A673 (cell line): ENCODE measurements around the gene BGN. TPM values are rescaled to one million over a fixed set of nuclear protein-coding genes. Genes with fewer than 3 reads are reported as not detected.

Source experiments
- BruUV-seq: library from RNA; stranded (reverse); fragments of 400-500 nt; replicated peaks from 2 replicates; lab custom pipeline; 2021; lab: Mats Ljungman, UMichigan
- CTCF ChIA-PET: fragments of 300-600 bp; sonication (Branson Sonifier 250); formaldehyde crosslinking; loops from one replicate; lab custom pipeline; 2022; ENCODE audit warnings: antibody characterized with exemption; lab: Charles Lee
- POLR2A ChIA-PET: fragments of 300-600 bp; sonication (Branson Sonifier 250); formaldehyde crosslinking; loops from one replicate; lab custom pipeline; 2022; ENCODE audit warnings: antibody characterized with exemption; ENCODE audit not compliant: low non-redundant PET; lab: Charles Lee
- DNase-seq: peaks from one replicate; pipeline ENCODE4 v3.0.0-alpha.2; 2015; ENCODE audit warnings: low spot score
- H3K27ac ChIP-seq: fragments of 200-600 bp; sonication (generic); 2 replicates; pipeline ENCODE4 v1.5.1; 2016; ENCODE audit warnings: mixed run types, low read depth, mild to moderate bottlenecking, mixed read lengths, antibody characterized with exemption, low read length; ENCODE audit not compliant: poor library complexity, severe bottlenecking
- H3K27me3 ChIP-seq: fragments of 200-600 bp; sonication (generic); replicated peaks from 2 replicates; pipeline ENCODE4 v1.6.1; 2017; ENCODE audit warnings: mixed run types, low read depth, mild to moderate bottlenecking, mixed read lengths, antibody characterized with exemption, low read length; ENCODE audit not compliant: insufficient read depth, poor library complexity
- H3K36me3 ChIP-seq: fragments of 200-600 bp; sonication (generic); 2 replicates; pipeline ENCODE4 v1.6.1; 2016; ENCODE audit warnings: mixed run types, mild to moderate bottlenecking, mixed read lengths, antibody characterized with exemption, low read length; ENCODE audit not compliant: insufficient read depth, poor library complexity, severe bottlenecking
- H3K4me1 ChIP-seq: fragments of 200-600 bp; sonication (generic); 2 replicates; pipeline ENCODE4 v1.6.1; 2017; ENCODE audit warnings: mixed run types, mild to moderate bottlenecking, mixed read lengths, antibody characterized with exemption, low read length; ENCODE audit not compliant: insufficient read depth, poor library complexity, severe bottlenecking
- H3K4me3 ChIP-seq: fragments of 200-600 bp; sonication (generic); 2 replicates; pipeline ENCODE4 v1.5.1; 2016; ENCODE audit warnings: low read depth, mixed run types, mild to moderate bottlenecking, mixed read lengths, low read length; ENCODE audit not compliant: poor library complexity, severe bottlenecking
- H3K9me3 ChIP-seq: fragments of 200-600 bp; sonication (generic); 2 replicates; pipeline ENCODE4 v1.6.1; 2016; ENCODE audit warnings: mixed run types, low read depth, mild to moderate bottlenecking, mixed read lengths, antibody characterized with exemption, low read length; ENCODE audit not compliant: poor library complexity, severe bottlenecking
- CTCF ChIP-seq: fragments of 300-800, 200-600 bp; sonication (generic); conservative IDR thresholded peaks from 2 replicates; pipeline ENCODE4 v1.5.1; 2017; ENCODE audit warnings: low read depth, mild to moderate bottlenecking, antibody characterized with exemption, low read length, moderate library complexity, mixed read lengths
- EZH2 ChIP-seq: fragments of 200-600 bp; sonication (generic); IDR thresholded peaks from 2 replicates; pipeline ENCODE4 v1.6.1; 2017; ENCODE audit warnings: borderline replicate concordance, low read depth, mild to moderate bottlenecking, mixed read lengths, antibody characterized with exemption, low read length; ENCODE audit not compliant: poor library complexity, severe bottlenecking
- intact Hi-C: fragments of 100-400 bp; cut with micrococcal nuclease; formaldehyde crosslinking; loops from one replicate; pipeline ENCODE4 v1.10.0; 2022; ENCODE audit not compliant: unreplicated experiment
- total RNA-seq: library from RNA; stranded (reverse); gene quantifications from 2 replicates; pipeline ENCODE4 v1.2.3, GENCODE V29; 2021

Gene BGN
- total RNA-seq, 1 experiment from 2014 or later, result 51.8 TPM

GRCh38 chrX:153544727-153545126, 49.9 kb downstream of the BGN start:
- H3K27me3 ChIP-seq, result no peaks in the 10 kb centered on the region
- no peaks in the 10 kb centered on the region for H3K36me3 ChIP-seq
- ChIA-PET CTCF (no interaction called here), POLR2A (no interaction called here)
- intact Hi-C loops, result no loop called here
- no peaks in the 10 kb centered on the region for H3K4me1 ChIP-seq
- no peak overlapping the region for H3K4me3 ChIP-seq
- TF ChIP-seq EZH2 (no peak), CTCF (no peak)
- no peak for DNase-seq
- no peaks in the 10 kb centered on the region for H3K9me3 ChIP-seq
- no TSS peak for BruUV-seq
- no peak overlapping the region for H3K27ac ChIP-seq

GRCh38 chrX:153546386-153546785, 51.6 kb downstream of the BGN start:
- intact Hi-C loops, result no loop called here
- POLR2A ChIA-PET, result no interaction called here
- Histone ChIP-seq H3K4me1 (no peaks in the 10 kb centered on the region), H3K27ac (no peak overlapping the region), H3K9me3 (no peaks in the 10 kb centered on the region), H3K36me3 (no peaks in the 10 kb centered on the region), H3K27me3 (no peaks in the 10 kb centered on the region), H3K4me3 (no peak overlapping the region)
- no peak for TF ChIP-seq EZH2
- no peak for TF ChIP-seq CTCF
- no peak for DNase-seq
- CTCF ChIA-PET, result no interaction called here
- no TSS peak for BruUV-seq

DNA sequence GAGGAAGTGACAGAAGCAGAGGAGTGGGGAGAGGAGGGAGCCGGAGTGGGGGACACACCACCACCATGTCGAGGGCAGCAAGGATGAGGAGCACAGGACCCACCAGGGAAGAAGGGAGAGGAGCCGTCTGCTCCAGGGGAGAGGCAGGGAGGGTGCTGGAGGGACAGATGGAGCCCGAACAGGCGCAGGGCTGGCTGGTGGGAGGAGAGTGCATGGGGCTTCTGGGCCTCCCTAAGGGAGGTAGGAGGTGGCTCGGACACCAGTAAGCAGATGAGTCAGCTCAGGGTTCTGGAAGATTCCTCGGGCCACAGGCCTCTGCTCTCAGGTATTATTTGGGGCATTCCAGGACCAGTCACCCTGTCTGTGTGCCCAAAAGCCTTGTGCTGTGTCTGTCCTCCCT, 52.4 kb downstream of the BGN start:
- intact Hi-C loops, result no loop called here

More for the DNA sequence above, 52.4 kb downstream of the BGN start:
- Histone ChIP-seq H3K4me1 (no peaks in the 10 kb centered on the region), H3K27ac (no peak overlapping the region), H3K36me3 (no peaks in the 10 kb centered on the region), H3K4me3 (no peak overlapping the region), H3K9me3 (no peaks in the 10 kb centered on the region), H3K27me3 (no peaks in the 10 kb centered on the region)
- no peak for DNase-seq
- TF ChIP-seq EZH2, result no peak
- no peak for TF ChIP-seq CTCF
- ChIA-PET CTCF (no interaction called here), POLR2A (no interaction called here)
- BruUV-seq, result no TSS peak
